ENCODE results near the gene MRPL51. TPM values are rescaled to one million over a fixed set of nuclear protein-coding genes. Genes with fewer than 3 reads are reported as not detected.

MRPL51 gene
- total and polyA plus RNA-seq, 2 of the 8 experiments (the other 6 are each of a cell fraction or from before 2014, with no cell fraction given), result 119 to 331 TPM

- TF ChIP-seq SIN3A (conservative IDR thresholded peaks at IDR 0.05 in 1 of 2, IDR thresholded peaks at IDR 0.05 in 1 of 2; ENCODE audit: low read depth in 1 of 2, low read length in 2 of 2) (no peak), EZH2 (IDR thresholded peaks at IDR 0.05; ENCODE audit: low read depth, low read length, severe bottlenecking) (no peak), ASH2L (IDR thresholded peaks at IDR 0.05; ENCODE audit: low read length) (no peak)
These were observed 24.0 kb downstream of the MRPL51 start (continued) for GRCh38 chr12:6469092-6469491.

All from H1 (cell line).